GM06990 (cell line): ENCODE data around the gene FHOD3.

Source experiments
- DNase-seq: peaks from one replicate; pipeline ENCODE4 v3.0.0-alpha.2; 2011; ENCODE audit not compliant: insufficient read length; ENCODE audit errors: extremely low read depth
- H3K27me3 ChIP-seq: replicated peaks from 2 replicates; pipeline ENCODE4 v1.6.0; 2011; ENCODE audit warnings: low read length; ENCODE audit not compliant: control insufficient read depth, insufficient read depth
- H3K36me3 ChIP-seq: 2 replicates; pipeline ENCODE4 v1.5.1; 2011; ENCODE audit warnings: low read length; ENCODE audit not compliant: control insufficient read depth, insufficient read depth
- H3K4me3 ChIP-seq: replicated peaks from 2 replicates; pipeline ENCODE4 v1.5.1; 2011; ENCODE audit warnings: low read depth, mild to moderate bottlenecking, control low read depth, low read length
- CTCF ChIP-seq: IDR thresholded peaks from 2 replicates; pipeline ENCODE4 v1.5.1; 2011; ENCODE audit warnings: low read length, control low read depth, mild to moderate bottlenecking, inconsistent platforms; ENCODE audit not compliant: insufficient read depth, poor library complexity, severe bottlenecking

Gene FHOD3

GRCh38 chr18:36441426-36442240 is 144.1 kb downstream of the FHOD3 start:
- no peak for DNase-seq
- H3K27me3 ChIP-seq, result no peaks in the 10 kb centered on the region
- no peak overlapping the region for H3K4me3 ChIP-seq
- no peaks in the 10 kb centered on the region; the same call in 1 of the 2 replicates for H3K36me3 ChIP-seq
- TF ChIP-seq CTCF, result no peak

- H3K27me3 ChIP-seq, result no peaks in the 10 kb centered on the region
These were observed 145.2 kb downstream of the FHOD3 start for GRCh38 chr18:36442717-36443116.

GRCh38 chr18:36446059-36446458 is 148.5 kb downstream of the FHOD3 start:
- no peaks in the 10 kb centered on the region for H3K36me3 ChIP-seq
- no peak for TF ChIP-seq CTCF
- H3K27me3 ChIP-seq, result no peaks in the 10 kb centered on the region
- H3K4me3 ChIP-seq, result no peak overlapping the region
- DNase-seq, result no peak

More at GRCh38 chr18:36442717-36443116, 145.2 kb downstream of the FHOD3 start:
- no peak for DNase-seq
- H3K36me3 ChIP-seq, result no peaks in the 10 kb centered on the region; the same call in 1 of the 2 replicates
- H3K4me3 ChIP-seq, result no peak overlapping the region
- TF ChIP-seq CTCF, result no peak

GRCh38 chr18:36448384-36449290 is 151.1 kb downstream of the FHOD3 start:
- no peaks in the 10 kb centered on the region for H3K36me3 ChIP-seq
- no peak for TF ChIP-seq CTCF
- no peak for DNase-seq
- no peaks in the 10 kb centered on the region for H3K27me3 ChIP-seq
- H3K4me3 ChIP-seq, result no peak overlapping the region

GRCh38 chr18:36449451-36449850 is 151.9 kb downstream of the FHOD3 start:
- no peak for DNase-seq
- H3K4me3 ChIP-seq, result no peak overlapping the region
- TF ChIP-seq CTCF, result no peak
- H3K36me3 ChIP-seq, result no peaks in the 10 kb centered on the region
- no peaks in the 10 kb centered on the region for H3K27me3 ChIP-seq
